Inflammatory macrophage (primary cell): ENCODE measurements around the gene ESPNL.
"Not testable (repeated sequence)": the region's sequence is repeated elsewhere in the genome, so short reads cannot be mapped to it uniquely, and the experiment has no call there.

Experiments
- DNase-seq, 2 donors: peaks; one replicate each; pipeline ENCODE4 v3.0.0-alpha.2; 2020 to 2022

Gene ESPNL

GRCh38 chr2:238115709-238116108, 15.6 kb downstream of the ESPNL start:
- not testable (repeated sequence) for DNase-seq

DNA sequence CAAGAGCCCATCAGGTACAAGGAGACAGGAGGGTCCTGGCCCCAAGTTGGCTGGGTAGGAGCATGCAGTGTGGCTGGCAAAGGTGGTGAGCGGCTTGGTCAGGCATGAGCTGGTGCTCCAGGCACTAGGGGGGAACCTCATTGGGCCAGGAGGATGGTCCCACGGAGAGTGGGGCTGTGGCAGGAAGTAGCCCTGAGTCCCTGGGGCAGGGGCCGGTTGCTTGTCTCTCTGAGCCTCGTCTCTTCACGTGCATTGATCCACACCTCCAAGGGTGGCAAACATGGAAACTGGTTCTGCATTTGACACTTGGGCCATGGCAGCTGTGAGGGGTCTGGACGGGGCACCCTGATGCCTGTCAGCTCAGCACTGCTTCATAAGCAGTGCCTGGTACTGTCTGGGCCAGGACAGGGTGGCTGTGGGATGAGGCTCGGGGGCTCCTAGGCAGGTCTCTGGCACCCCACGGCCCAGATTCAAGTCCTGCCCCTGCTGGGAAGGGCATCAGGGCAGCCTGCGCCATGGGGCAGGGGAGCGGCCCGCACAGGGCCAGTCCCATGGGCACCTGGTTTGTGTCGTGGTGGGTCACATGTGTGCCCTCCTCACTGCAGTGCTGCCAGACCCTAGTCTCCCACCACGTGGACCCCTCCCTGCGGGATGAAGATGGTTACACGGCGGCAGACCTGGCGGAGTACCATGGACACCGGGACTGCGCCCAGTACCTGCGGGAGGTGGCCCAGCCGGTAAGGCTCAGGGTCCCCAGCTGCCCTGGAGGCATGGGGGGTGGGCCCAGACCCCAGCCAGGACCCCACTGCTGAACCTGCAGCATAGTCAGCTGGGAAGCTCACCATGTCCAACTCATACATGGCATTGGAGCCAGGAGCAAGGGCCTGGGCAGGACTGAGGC, 16.4 kb downstream of the ESPNL start:
- DNase-seq, result no peak

- DNase-seq, result no peak
Observed at GRCh38 chr2:238117199-238118154, 17.3 kb downstream of the ESPNL start.

DNA sequence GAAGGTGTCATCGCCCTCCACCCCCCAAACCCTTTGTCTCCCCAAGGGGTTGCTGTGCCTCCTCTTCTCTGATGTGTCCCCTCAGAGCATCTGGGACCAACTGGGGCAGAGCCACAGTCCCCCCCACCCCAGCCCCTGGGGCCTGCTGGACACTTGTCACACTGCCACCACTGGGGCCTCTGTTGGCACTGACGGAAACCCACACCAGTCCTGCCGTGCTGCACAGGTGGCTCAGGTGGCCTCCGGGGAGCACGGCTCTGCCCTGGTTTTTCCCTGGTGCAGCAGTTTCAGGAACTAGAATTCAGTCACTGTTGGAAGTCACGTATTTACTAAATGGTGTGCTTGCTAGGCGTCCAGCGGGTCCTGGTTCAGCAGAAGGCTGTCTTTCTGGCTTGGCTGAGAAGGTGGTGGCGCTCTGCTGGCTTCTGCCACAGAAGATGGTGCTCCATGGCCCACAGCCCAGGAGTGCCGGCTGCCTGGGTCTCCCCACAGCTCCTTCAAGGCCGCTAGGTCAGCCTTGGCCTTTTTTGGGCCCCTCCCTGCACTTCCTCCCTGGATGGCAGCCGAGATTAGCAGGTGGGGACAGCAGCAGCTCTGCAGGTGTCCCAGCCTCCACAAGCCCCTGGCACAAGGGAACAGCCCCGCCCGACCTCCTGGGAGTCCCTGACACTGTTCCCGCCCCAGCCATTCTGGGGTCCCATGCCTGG, 19.8 kb downstream of the ESPNL start:
- DNase-seq, result no peak

DNA sequence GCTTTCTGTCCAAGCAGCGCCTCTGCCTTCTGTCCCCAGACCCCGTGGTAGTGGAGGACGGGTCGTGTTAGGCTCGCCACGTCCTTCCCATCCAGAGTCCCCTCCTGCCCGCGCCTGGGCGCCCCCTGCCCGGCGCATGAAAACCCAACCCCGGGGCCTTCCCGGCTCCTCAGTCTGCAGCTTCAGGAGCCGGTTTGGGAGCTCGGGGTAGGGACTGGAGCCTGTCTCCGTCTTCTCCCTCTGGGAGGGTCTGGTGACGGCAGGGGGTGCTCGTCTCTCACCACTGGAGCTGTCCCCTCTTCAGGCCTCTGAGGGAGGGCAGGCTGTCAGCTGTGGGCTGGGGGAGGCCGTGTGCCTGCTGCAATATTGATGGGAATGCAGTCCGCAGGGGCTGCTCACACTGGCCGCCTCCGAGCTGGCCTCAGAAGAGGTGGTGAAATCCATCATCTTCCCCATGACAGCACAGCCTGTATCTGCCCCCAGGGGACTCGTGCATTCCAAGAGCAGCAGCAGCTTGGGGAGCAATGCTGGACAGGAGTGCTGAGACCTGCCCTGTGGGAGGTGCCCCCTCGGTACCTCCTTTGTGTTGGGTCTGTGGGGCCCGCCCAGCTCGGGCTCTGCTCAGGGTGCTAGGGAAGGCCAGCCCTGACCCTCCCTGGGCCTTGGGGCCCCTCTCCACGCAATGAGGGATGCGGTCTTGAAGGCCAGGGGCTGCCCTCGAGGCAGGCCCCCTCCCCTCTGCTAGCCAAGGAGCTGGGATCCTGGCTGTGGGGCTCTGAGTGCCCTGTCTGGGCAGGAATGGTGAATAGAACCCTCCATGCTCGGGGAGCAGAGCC, 20.5 kb downstream of the ESPNL start:
- no peak for DNase-seq

- DNase-seq, result no peak
Observed at GRCh38 chr2:238121511-238122286, 21.6 kb downstream of the ESPNL start.

DNA sequence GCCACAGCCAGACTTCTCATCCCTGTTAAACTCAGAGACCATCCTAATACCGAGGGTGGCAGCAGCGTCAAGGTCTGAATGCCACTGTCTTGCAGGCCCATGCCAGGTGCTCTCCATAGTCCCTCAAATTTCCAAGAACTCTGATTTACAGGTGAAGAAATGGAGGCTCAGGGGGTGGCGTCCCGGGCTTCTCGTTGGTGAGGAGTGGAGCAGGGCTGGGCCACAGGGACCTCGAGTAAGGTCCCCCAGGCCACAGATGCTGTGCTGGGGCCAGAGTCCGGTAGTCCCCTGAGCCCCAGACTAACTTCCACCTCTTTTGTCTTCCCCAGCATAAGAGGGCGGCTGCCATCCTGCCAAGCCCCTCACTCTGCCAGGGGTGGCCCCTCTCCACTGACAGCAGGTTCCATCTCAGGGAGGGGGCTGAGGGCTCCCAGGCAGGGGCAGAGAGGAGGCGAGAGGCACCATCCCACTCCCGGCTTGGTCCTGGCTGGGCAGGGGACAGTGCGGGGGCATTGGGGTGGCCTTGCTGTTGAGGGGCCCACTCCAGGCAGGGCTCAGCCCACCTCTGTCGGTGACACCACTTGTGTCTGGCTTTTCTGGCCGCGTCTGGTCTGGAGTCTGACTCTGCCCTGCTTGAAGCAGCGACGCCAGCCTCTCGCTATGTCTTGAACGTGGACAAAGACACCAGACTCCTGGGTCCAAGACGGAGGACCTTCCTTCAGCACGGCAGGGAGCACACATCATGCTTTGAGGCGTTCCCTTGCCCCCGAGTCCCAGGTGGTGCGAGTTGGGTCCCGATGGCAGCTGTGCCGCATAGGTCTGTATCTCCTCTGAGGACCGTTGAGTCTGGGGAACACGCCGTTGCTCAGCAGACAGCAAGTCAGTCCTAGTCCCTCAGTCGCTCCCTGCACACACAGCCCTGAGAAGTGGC, 22.4 kb downstream of the ESPNL start:
- no peak for DNase-seq

DNA sequence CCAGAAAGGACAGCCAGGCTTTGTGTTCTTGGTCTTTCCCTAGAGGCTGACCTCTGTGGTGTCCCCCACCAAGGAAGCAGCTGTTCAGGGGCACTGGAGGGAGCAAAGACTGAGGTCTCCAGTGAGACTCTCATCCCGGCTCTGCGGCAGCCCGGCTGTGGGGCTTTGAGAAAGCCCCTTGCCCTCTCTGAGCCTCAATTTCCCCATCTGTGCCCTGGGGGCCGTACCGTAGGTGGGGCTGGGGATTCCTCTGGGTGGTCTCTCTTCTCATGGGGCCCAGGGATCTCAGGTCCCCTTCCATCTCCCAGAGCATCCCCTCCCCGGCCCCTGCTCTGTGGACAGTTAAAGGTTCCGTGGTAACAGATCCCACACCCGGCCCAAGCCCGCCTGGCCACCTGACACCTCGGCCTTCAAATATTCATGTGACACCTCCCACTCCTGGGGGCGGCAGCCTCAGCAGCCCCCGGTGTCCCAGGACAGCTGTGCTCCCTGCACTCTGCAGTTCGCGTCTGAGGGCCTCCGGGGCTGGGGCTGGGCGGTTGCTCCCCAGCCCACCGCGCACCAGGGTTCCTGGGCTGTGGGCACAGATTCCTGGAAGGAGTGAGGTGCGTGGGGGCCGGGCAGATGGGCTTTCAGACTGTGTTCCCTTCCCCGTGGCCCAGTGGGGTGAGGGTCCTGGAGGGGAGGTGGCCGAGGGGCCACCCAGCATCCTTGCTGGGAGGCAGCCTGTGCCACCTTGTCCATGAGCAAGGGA, 23.3 kb downstream of the ESPNL start:
- no peak for DNase-seq

DNA sequence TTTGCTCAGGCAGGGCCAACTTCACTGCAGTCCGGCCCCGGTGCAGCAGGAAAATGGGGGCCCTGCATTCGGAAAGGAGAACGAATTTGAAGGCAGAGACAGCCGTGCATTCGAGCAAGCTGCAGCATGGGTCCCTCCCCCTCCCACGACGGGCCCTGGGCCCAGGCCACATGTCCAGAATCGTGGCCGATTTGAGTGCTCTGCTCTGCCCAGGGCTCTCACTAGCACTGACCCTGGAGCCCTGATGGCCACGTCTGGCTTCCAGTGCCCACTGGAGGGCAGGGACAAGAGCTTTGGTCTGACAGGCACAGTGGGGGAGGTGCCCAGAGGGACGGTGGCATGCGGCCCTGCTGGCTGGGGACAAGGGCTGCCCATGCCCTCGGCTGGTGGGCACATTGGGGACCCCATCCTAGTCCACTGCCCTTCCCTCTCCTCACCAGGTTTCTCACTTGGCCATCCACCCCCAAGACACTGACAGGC, 23.9 kb downstream of the ESPNL start:
- no peak for DNase-seq

- DNase-seq, result no peak
Observed at GRCh38 chr2:238124488-238125126, 24.5 kb downstream of the ESPNL start.

GRCh38 chr2:238125127-238125885, 25.2 kb downstream of the ESPNL start:
- DNase-seq, result no peak

GRCh38 chr2:238126338-238126737, 26.2 kb downstream of the ESPNL start:
- no peak for DNase-seq

- no peak for DNase-seq
Observed at GRCh38 chr2:238126775-238127164, 26.6 kb downstream of the ESPNL start.

GRCh38 chr2:238127165-238128060, 27.3 kb downstream of the ESPNL start:
- DNase-seq, result no peak

GRCh38 chr2:238128061-238128440, 27.9 kb downstream of the ESPNL start:
- no peak for DNase-seq

DNA sequence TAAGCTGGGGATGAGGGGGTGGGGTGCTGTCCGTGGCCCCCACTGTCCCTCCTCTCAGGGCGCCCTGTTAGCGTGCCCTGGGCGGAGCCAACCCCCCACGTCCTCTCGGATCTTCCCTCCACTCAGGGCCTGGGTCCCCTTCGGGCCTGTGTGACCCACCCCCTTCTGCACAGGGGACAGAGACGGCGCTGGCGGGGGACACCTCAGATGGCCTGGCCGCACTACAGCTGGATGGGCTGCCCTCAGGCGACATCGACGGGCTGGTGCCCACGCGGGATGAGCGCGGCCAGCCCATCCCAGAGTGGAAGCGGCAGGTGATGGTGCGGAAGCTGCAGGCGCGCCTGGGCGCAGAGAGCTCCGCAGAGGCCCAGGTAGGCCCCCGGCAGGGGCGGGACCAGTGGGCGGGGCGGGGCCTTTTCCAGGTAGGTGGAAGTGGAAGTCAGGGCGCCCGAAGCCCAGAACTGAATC, 28.4 kb downstream of the ESPNL start:
- no peak for DNase-seq
